Glutamatergic neuron (in vitro differentiated cells): ENCODE data around the gene ADISSP. TPM values are rescaled to one million over a fixed set of nuclear protein-coding genes. Genes with fewer than 3 reads are reported as not detected.

Source experiments
- DNase-seq: peaks from one replicate; pipeline ENCODE4 v3.0.0; 2022
- H3K27ac Mint-ChIP-seq: one replicate; pipeline ENCODE4 v1.8.0; 2020; ENCODE audit warnings: mild to moderate bottlenecking, mixed read lengths, inconsistent platforms; ENCODE audit not compliant: unreplicated experiment
- H3K27me3 Mint-ChIP-seq: one replicate; pipeline ENCODE4 v1.8.0; 2020; ENCODE audit warnings: mild to moderate bottlenecking, moderate library complexity, mixed read lengths, inconsistent platforms; ENCODE audit not compliant: unreplicated experiment
- H3K36me3 Mint-ChIP-seq: one replicate; pipeline ENCODE4 v1.8.0; 2020; ENCODE audit warnings: mild to moderate bottlenecking, mixed read lengths, inconsistent platforms; ENCODE audit not compliant: unreplicated experiment
- H3K4me1 Mint-ChIP-seq: one replicate; pipeline ENCODE4 v1.8.0; 2020; ENCODE audit warnings: mild to moderate bottlenecking, low read depth, mixed read lengths, inconsistent platforms; ENCODE audit not compliant: unreplicated experiment
- H3K4me3 Mint-ChIP-seq: one replicate; pipeline ENCODE4 v1.8.0; 2020; ENCODE audit warnings: mild to moderate bottlenecking, mixed read lengths, inconsistent platforms; ENCODE audit not compliant: unreplicated experiment
- H3K9me3 Mint-ChIP-seq: one replicate; pipeline ENCODE4 v1.8.0; 2020; ENCODE audit warnings: mild to moderate bottlenecking, moderate library complexity, mixed read lengths, inconsistent platforms; ENCODE audit not compliant: unreplicated experiment
- CTCF ChIP-seq: fragments of 200-600 bp; sonication (generic); IDR thresholded peaks from one replicate; pipeline ENCODE4 v1.5.0; 2021; ENCODE audit not compliant: partially characterized antibody, unreplicated experiment
- total RNA-seq: library from RNA; stranded (reverse); fragmentation: NEBNext Ultra II Directional; extraction: Animal tissue kit (Norgen Biotek cat#: 25700); gene quantifications from one replicate; pipeline ENCODE4 v1.2.1, GENCODE V29; 2021; ENCODE audit not compliant: unreplicated experiment

ADISSP gene
- total RNA-seq, 1 donor from 2014 or later: 54.6 TPM

GRCh38 chr20:3787324-3788014, 19.9 kb upstream of the ADISSP start:
- no peak overlapping the region for H3K27ac Mint-ChIP-seq
- DNase-seq: no peak
- H3K4me3 Mint-ChIP-seq: peak overlapping the region; percentile 61
- H3K27me3 Mint-ChIP-seq: peaks cover 4% of the 10 kb centered on the region
- no peaks in the 10 kb centered on the region for H3K36me3 Mint-ChIP-seq
- peaks cover 2% of the 10 kb centered on the region for H3K9me3 Mint-ChIP-seq
- H3K4me1 Mint-ChIP-seq: peaks cover 5% of the 10 kb centered on the region
- no peak for TF ChIP-seq CTCF

GRCh38 chr20:3786665-3787323, 19.2 kb upstream of the ADISSP start, which contains the start of gene CENPB:
CENPB (minus strand) TSS chr20:3786740; CDS start chr20:3786483, 257 bp downstream.
- no peaks in the 10 kb centered on the region for H3K36me3 Mint-ChIP-seq
- H3K9me3 Mint-ChIP-seq: peaks cover 2% of the 10 kb centered on the region
- H3K27ac Mint-ChIP-seq: peak within 1 kb of the TSS; percentile 82
- peak; percentile 97 for DNase-seq
- TF ChIP-seq CTCF: peak; percentile 75
- peak within 1 kb of the TSS; percentile 89 for H3K4me3 Mint-ChIP-seq
- H3K4me1 Mint-ChIP-seq: peaks cover 5% of the 10 kb centered on the region
- H3K27me3 Mint-ChIP-seq: peaks cover 4% of the 10 kb centered on the region

GRCh38 chr20:3786126-3786484, 18.6 kb upstream of the ADISSP start:
- H3K4me3 Mint-ChIP-seq: peak overlapping the region; percentile 89
- H3K4me1 Mint-ChIP-seq: peaks cover 5% of the 10 kb centered on the region
- DNase-seq: peak; percentile 64
- H3K27me3 Mint-ChIP-seq: peaks cover 4% of the 10 kb centered on the region
- no peak for TF ChIP-seq CTCF
- H3K36me3 Mint-ChIP-seq: no peaks in the 10 kb centered on the region
- peak overlapping the region; percentile 82 for H3K27ac Mint-ChIP-seq
- H3K9me3 Mint-ChIP-seq: peaks cover 5% of the 10 kb centered on the region

- Mint-ChIP-seq H3K4me1 (peaks cover 10% of the 10 kb centered on the region), H3K27me3 (peaks cover 8% of the 10 kb centered on the region), H3K36me3 (no peaks in the 10 kb centered on the region), H3K9me3 (peaks cover 5% of the 10 kb centered on the region), H3K4me3 (no peak overlapping the region), H3K27ac (no peak overlapping the region)
- no peak for TF ChIP-seq CTCF
- DNase-seq: no peak
These were observed 17.9 kb upstream of the ADISSP start for GRCh38 chr20:3785240-3786125.
